ENCODE data around the gene MYO18A.

GRCh38 chr17:29090108-29090507, 90.1 kb downstream of the MYO18A start:
- TF ChIP-seq CTCF (IDR thresholded peaks at IDR 0.05): no peak
- no peak for TF ChIP-seq EZH2 (IDR thresholded peaks at IDR 0.05)
- no peak for TF ChIP-seq EZH2phosphoT487 (IDR thresholded peaks at IDR 0.05)
